MM.1S (cell line): Measurements from ENCODE around the gene MYADM.

Source experiments
- DNase-seq: peaks from one replicate; pipeline ENCODE4 v3.0.0-alpha.2; 2015
- H2AFZ ChIP-seq: fragments of 300-600 bp; sonication (generic); 2 replicates; pipeline ENCODE4 v1.6.0; 2016; ENCODE audit warnings: antibody characterized with exemption, low read length
- H3F3A ChIP-seq: fragments of 300-600 bp; sonication (generic); 2 replicates; pipeline ENCODE4 v1.6.1; 2016; ENCODE audit warnings: mild to moderate bottlenecking, antibody characterized with exemption, low read length, moderate library complexity, mixed read lengths; ENCODE audit not compliant: insufficient read depth
- H3K27ac ChIP-seq: fragments of 300-600 bp; sonication (generic); 2 replicates; pipeline ENCODE4 v1.5.1; 2016; ENCODE audit warnings: mild to moderate bottlenecking, low read length
- H3K27me3 ChIP-seq: fragments of 300-600 bp; sonication (generic); replicated peaks from 2 replicates; pipeline ENCODE4 v1.6.0; 2016; ENCODE audit warnings: low read length; ENCODE audit not compliant: insufficient read depth
- H3K36me3 ChIP-seq: fragments of 300-600 bp; sonication (generic); replicated peaks from 2 replicates; pipeline ENCODE4 v1.6.1; 2016; ENCODE audit warnings: mild to moderate bottlenecking, low read length, mixed read lengths; ENCODE audit not compliant: insufficient read depth
- H3K4me1 ChIP-seq: fragments of 300-600 bp; sonication (generic); 2 replicates; pipeline ENCODE4 v1.6.1; 2016; ENCODE audit warnings: low read length, mixed read lengths
- H3K4me2 ChIP-seq: fragments of 300-600 bp; sonication (generic); 2 replicates; pipeline ENCODE4 v1.6.0; 2016; ENCODE audit warnings: low read depth, low read length
- H3K4me3 ChIP-seq: fragments of 300-600 bp; sonication (generic); 2 replicates; pipeline ENCODE4 v1.5.1; 2016; ENCODE audit warnings: low read length, mixed read lengths
- H3K79me2 ChIP-seq: fragments of 300-600 bp; sonication (generic); 2 replicates; pipeline ENCODE4 v1.6.1; 2016; ENCODE audit warnings: mixed run types, low read length, mixed read lengths
- H3K9ac ChIP-seq: fragments of 300-600 bp; sonication (generic); 2 replicates; pipeline ENCODE4 v1.6.1; 2016; ENCODE audit warnings: low read length, mixed read lengths
- H3K9me2 ChIP-seq: fragments of 300-600 bp; sonication (generic); replicated peaks from 2 replicates; pipeline ENCODE4 v1.6.1; 2016; ENCODE audit warnings: mild to moderate bottlenecking, low read length, mixed read lengths; ENCODE audit not compliant: insufficient read depth
- H3K9me3 ChIP-seq: fragments of 300-600 bp; sonication (generic); replicated peaks from 2 replicates; pipeline ENCODE4 v1.6.1; 2016; ENCODE audit warnings: mild to moderate bottlenecking, low read length, mixed read lengths; ENCODE audit not compliant: insufficient read depth
- H4K20me1 ChIP-seq: fragments of 300-600 bp; sonication (generic); 2 replicates; pipeline ENCODE4 v1.6.1; 2016; ENCODE audit warnings: mild to moderate bottlenecking, low read length, moderate library complexity, mixed read lengths; ENCODE audit not compliant: insufficient read depth
- CTCF ChIP-seq: fragments of 300-600 bp; sonication (generic); IDR thresholded peaks from 2 replicates; pipeline ENCODE4 v1.5.1; 2016; ENCODE audit warnings: antibody characterized with exemption, low read length, mixed read lengths
- EZH2 ChIP-seq: fragments of 300-600 bp; sonication (generic); optimal IDR thresholded peaks from 2 replicates; pipeline ENCODE3; 2017; ENCODE audit warnings: low read depth, mild to moderate bottlenecking, antibody characterized with exemption, low read length, mixed read lengths
- EZH2phosphoT487 ChIP-seq: fragments of 300-600 bp; sonication (generic); IDR thresholded peaks from 2 replicates; pipeline ENCODE4 v1.6.1; 2018; ENCODE audit warnings: antibody characterized with exemption, low read length

The MYADM gene

DNA sequence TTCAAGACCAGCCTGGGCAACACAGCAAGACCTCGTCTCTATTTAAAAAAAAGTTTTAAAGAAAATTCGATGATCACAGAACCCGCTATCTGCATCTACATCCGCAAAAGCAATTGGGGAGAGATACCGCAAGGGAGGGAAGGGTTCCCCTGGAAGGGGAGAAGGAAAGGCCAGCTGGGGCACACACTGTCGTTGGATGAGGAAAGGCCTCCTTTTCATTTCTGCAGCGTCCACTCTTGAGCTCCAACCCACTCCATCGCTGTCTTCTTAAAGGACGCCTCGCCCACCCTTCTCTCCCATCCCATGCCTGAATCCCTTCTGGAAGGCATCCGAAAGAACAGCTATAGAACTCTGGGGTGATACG lies 11.1 kb downstream of the MYADM start:
- TF ChIP-seq EZH2phosphoT487 (no peak), CTCF (no peak), EZH2 (no peak)
- no peaks in the 10 kb centered on the region for H3F3A ChIP-seq
- no peak overlapping the region for H3K4me2 ChIP-seq
- H3K9me2 ChIP-seq: no peaks in the 10 kb centered on the region
- H3K9ac ChIP-seq: no peak overlapping the region
- H3K4me3 ChIP-seq: no peak overlapping the region
- H4K20me1 ChIP-seq: no peaks in the 10 kb centered on the region
- H3K4me1 ChIP-seq: no peaks in the 10 kb centered on the region
- no peaks in the 10 kb centered on the region for H3K79me2 ChIP-seq
- H3K27me3 ChIP-seq: peaks cover 12% of the 10 kb centered on the region
- H3K36me3 ChIP-seq: no peaks in the 10 kb centered on the region
- no peaks in the 10 kb centered on the region for H3K9me3 ChIP-seq
- H2AFZ ChIP-seq: no peak overlapping the region
- no peak overlapping the region for H3K27ac ChIP-seq
- DNase-seq: no peak

- Histone ChIP-seq H3K36me3 (no peaks in the 10 kb centered on the region), H3K9me3 (no peaks in the 10 kb centered on the region), H3K4me2 (no peak overlapping the region), H3K9me2 (no peaks in the 10 kb centered on the region), H3K27me3 (peaks cover 12% of the 10 kb centered on the region), H2AFZ (no peak overlapping the region), H3K9ac (no peak overlapping the region), H3K4me1 (no peaks in the 10 kb centered on the region), H3F3A (no peaks in the 10 kb centered on the region), H3K79me2 (no peaks in the 10 kb centered on the region), H4K20me1 (no peaks in the 10 kb centered on the region), H3K4me3 (no peak overlapping the region), H3K27ac (no peak overlapping the region)
- no peak for DNase-seq
- TF ChIP-seq EZH2phosphoT487: no peak
- TF ChIP-seq EZH2: no peak
- TF ChIP-seq CTCF: no peak
These were observed 11.7 kb downstream of the MYADM start for GRCh38 chr19:53879140-53880081.

GRCh38 chr19:53880711-53881481 lies 13.2 kb downstream of the MYADM start:
- Histone ChIP-seq H3K9me3 (no peaks in the 10 kb centered on the region), H3K79me2 (no peaks in the 10 kb centered on the region), H3K36me3 (no peaks in the 10 kb centered on the region), H3F3A (no peaks in the 10 kb centered on the region), H3K4me2 (no peak overlapping the region), H3K9ac (no peak overlapping the region), H2AFZ (no peak overlapping the region), H3K27ac (no peak overlapping the region), H3K27me3 (peaks cover 12% of the 10 kb centered on the region), H4K20me1 (no peaks in the 10 kb centered on the region), H3K4me3 (no peak overlapping the region), H3K9me2 (no peaks in the 10 kb centered on the region), H3K4me1 (no peaks in the 10 kb centered on the region)
- TF ChIP-seq EZH2 (no peak), EZH2phosphoT487 (no peak), CTCF (no peak)
- DNase-seq: no peak
